Fibroblast of lung (primary cell): ENCODE measurements around the gene SLC16A2.

Source experiments
- EZH2 ChIP-seq: IDR thresholded peaks from 2 replicates; pipeline ENCODE4 v1.5.1; 2012; ENCODE audit warnings: low read length, control low read depth, mild to moderate bottlenecking; ENCODE audit errors: missing control alignments
- TF ChIP-seq, protein P1 (sequence below), 2 donors: IDR thresholded peaks in 1 of 2; conservative IDR thresholded peaks in 1 of 2; 1 replicate in 1 of 2; 2 replicates in 1 of 2; pipeline ENCODE4 v1.5.1; 2011 to 2012; ENCODE audit warnings: low read length in 2 of 2, control low read depth in 1 of 2, inconsistent platforms in 1 of 2, low read depth in 1 of 2, mild to moderate bottlenecking in 1 of 2

- TF ChIP-seq, protein P1, sequence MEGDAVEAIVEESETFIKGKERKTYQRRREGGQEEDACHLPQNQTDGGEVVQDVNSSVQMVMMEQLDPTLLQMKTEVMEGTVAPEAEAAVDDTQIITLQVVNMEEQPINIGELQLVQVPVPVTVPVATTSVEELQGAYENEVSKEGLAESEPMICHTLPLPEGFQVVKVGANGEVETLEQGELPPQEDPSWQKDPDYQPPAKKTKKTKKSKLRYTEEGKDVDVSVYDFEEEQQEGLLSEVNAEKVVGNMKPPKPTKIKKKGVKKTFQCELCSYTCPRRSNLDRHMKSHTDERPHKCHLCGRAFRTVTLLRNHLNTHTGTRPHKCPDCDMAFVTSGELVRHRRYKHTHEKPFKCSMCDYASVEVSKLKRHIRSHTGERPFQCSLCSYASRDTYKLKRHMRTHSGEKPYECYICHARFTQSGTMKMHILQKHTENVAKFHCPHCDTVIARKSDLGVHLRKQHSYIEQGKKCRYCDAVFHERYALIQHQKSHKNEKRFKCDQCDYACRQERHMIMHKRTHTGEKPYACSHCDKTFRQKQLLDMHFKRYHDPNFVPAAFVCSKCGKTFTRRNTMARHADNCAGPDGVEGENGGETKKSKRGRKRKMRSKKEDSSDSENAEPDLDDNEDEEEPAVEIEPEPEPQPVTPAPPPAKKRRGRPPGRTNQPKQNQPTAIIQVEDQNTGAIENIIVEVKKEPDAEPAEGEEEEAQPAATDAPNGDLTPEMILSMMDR (conservative IDR thresholded peaks at IDR 0.05 in 1 of 2, IDR thresholded peaks at IDR 0.05 in 1 of 2; ENCODE audit: low read depth in 1 of 2, low read length in 2 of 2) = no peak
- no peak for TF ChIP-seq EZH2
Measured at GRCh38 chrX:74446876-74447275, 25.6 kb downstream of the SLC16A2 start.
